HepG2 (cell line): ENCODE measurements around the gene ELOVL6. TPM values are rescaled to one million over a fixed set of nuclear protein-coding genes. Genes with fewer than 3 reads are reported as not detected.
"Not testable (repeated sequence)": the region's sequence is repeated elsewhere in the genome, so short reads cannot be mapped to it uniquely, and the experiment has no call there.

Source experiments
- ATAC-seq: fragments of 200-7000 bp; cut with Tn5 transposase; 3 replicates; pipeline ENCODE4 v1.9.1; 2020; ENCODE audit warnings: mild to moderate bottlenecking, moderate library complexity
- BruUV-seq: library from RNA; stranded (reverse); fragments of 400-500 nt; replicated peaks from 2 replicates; lab custom pipeline; 2021; lab: Mats Ljungman, UMichigan
- CTCF ChIA-PET: fragments of 300-600 bp; formaldehyde crosslinking; extraction: SDS; loops from one replicate; lab custom pipeline; 2021; ENCODE audit warnings: low total read pairs, inconsistent platforms, low intra/inter-chr PET ratio; lab: Yijun Ruan, JAX
- POLR2A ChIA-PET: fragments of 350-600 bp; sonication (Branson Sonifier 250); formaldehyde crosslinking; loops from one replicate; lab custom pipeline; 2020; ENCODE audit warnings: antibody characterized with exemption, inconsistent platforms; lab: Yijun Ruan, JAX
- DNase-seq: peaks from one replicate; pipeline ENCODE4 v3.0.0-alpha.2; 2015; ENCODE audit warnings: low spot score
- FAIRE-seq: peaks from 3 replicates; lab custom pipeline; 2011; peaks lifted over from hg19 to GRCh38; lab: Jason Lieb, UNC
- H2AFZ ChIP-seq: one replicate; pipeline ENCODE4 v1.6.1; 2011; ENCODE audit warnings: low read length, inconsistent platforms
- H3K27ac ChIP-seq: fragments of 300-600 bp; 3 replicates; pipeline ENCODE4 v1.8.0; 2011; ENCODE audit warnings: mixed run types, mild to moderate bottlenecking, mixed read lengths, low read length, inconsistent platforms; ENCODE audit not compliant: insufficient read depth; ENCODE audit errors: extremely low read length
- H3K27me3 ChIP-seq, 2 experiments: fragments of 200-600 bp in 1 of 2; 2 replicates in 1 of 2; 3 replicates in 1 of 2; pipeline versions ENCODE4 v1.6.0 to v1.8.0; 2011; ENCODE audit warnings: low read length in 2 of 2, mild to moderate bottlenecking in 2 of 2, moderate library complexity in 2 of 2, inconsistent platforms in 1 of 2; ENCODE audit not compliant: insufficient read depth in 2 of 2, control insufficient read depth in 1 of 2
- H3K36me3 ChIP-seq, 2 experiments: fragments of 200-600 bp in 1 of 2; replicated peaks in 1 of 2; 2 replicates in 1 of 2; 3 replicates in 1 of 2; pipeline versions ENCODE4 v1.5.1 to v1.8.0; 2011; ENCODE audit warnings: low read length in 2 of 2, inconsistent platforms in 1 of 2; ENCODE audit not compliant: insufficient read depth in 2 of 2, control insufficient read depth in 1 of 2
- H3K4me1 ChIP-seq: 2 replicates; pipeline ENCODE4 v1.5.1; 2012; ENCODE audit warnings: low read length, inconsistent platforms; ENCODE audit not compliant: insufficient read depth
- H3K4me2 ChIP-seq: 2 replicates; pipeline ENCODE4 v1.6.0; 2011; ENCODE audit warnings: low read depth, low read length, inconsistent platforms
- H3K4me3 ChIP-seq, 3 experiments: fragments of 200-600 bp in 1 of 3; sonication (generic), shearing (Covaris generic) in 1 of 3; replicated peaks in 1 of 3; 2 replicates each; pipeline ENCODE4 v1.5.1; 2011 to 2016; ENCODE audit warnings: low read length in 3 of 3, inconsistent platforms in 2 of 3, low read depth in 2 of 3, mild to moderate bottlenecking in 2 of 3, control low read depth in 1 of 3, mixed read lengths in 1 of 3; ENCODE audit not compliant: insufficient read depth in 1 of 3
- H3K79me2 ChIP-seq: one replicate; pipeline ENCODE4 v1.6.1; 2011; ENCODE audit warnings: low read length, inconsistent platforms; ENCODE audit not compliant: insufficient read depth
- H3K9ac ChIP-seq: 2 replicates; pipeline ENCODE4 v1.6.0; 2011; ENCODE audit warnings: mild to moderate bottlenecking, low read depth, low read length, inconsistent platforms; ENCODE audit not compliant: insufficient read depth
- H3K9me3 ChIP-seq: 2 replicates; pipeline ENCODE4 v1.5.1; 2012; ENCODE audit warnings: mild to moderate bottlenecking, low read length
- H4K20me1 ChIP-seq: 2 replicates; pipeline ENCODE4 v1.6.0; 2011; ENCODE audit warnings: inconsistent platforms, mild to moderate bottlenecking, low read length, moderate library complexity; ENCODE audit not compliant: insufficient read depth
- DNMT1 ChIP-seq: sonication (generic); formaldehyde crosslinking; IDR thresholded peaks from 2 replicates; pipeline ENCODE4 v1.5.1; 2020; ENCODE audit warnings: mild to moderate bottlenecking, missing genetic modification reagents
- KDM6A ChIP-seq: IDR thresholded peaks from 2 replicates; pipeline ENCODE4 v1.6.1; 2016; ENCODE audit warnings: low read depth
- KLF16 ChIP-seq, 2 experiments: sonication (generic) in 1 of 2; formaldehyde crosslinking in 1 of 2; IDR thresholded peaks; 2 replicates each; pipeline versions ENCODE4 v1.6.1 to v1.8.0; 2016 to 2023; ENCODE audit warnings: missing genetic modification reagents in 2 of 2, missing compliant biosample characterization in 1 of 2
- SP2 ChIP-seq: sonication (generic); formaldehyde crosslinking; IDR thresholded peaks from 2 replicates; pipeline ENCODE4 v1.5.1; 2020; ENCODE audit warnings: mild to moderate bottlenecking, missing genetic modification reagents
- ZBTB4 ChIP-seq: sonication (generic); formaldehyde crosslinking; IDR thresholded peaks from 2 replicates; pipeline ENCODE4 v1.4.0; 2020; ENCODE audit warnings: missing genetic modification reagents, mild to moderate bottlenecking, borderline replicate concordance
- ZFX ChIP-seq: sonication (generic); formaldehyde crosslinking; IDR thresholded peaks from 2 replicates; pipeline ENCODE4 v1.4.0; 2020; ENCODE audit warnings: mild to moderate bottlenecking, low read depth, missing genetic modification reagents, moderate library complexity
- ZMYM4 ChIP-seq: sonication (generic); formaldehyde crosslinking; IDR thresholded peaks from 2 replicates; pipeline ENCODE4 v1.8.1; 2023; ENCODE audit warnings: mild to moderate bottlenecking, missing genetic modification reagents
- ZNF326 ChIP-seq: sonication (generic); formaldehyde crosslinking; IDR thresholded peaks from 2 replicates; pipeline ENCODE4 v1.4.0; 2020; ENCODE audit warnings: missing genetic modification reagents, borderline replicate concordance
- ZNF484 ChIP-seq: sonication (generic); formaldehyde crosslinking; IDR thresholded peaks from 2 replicates; pipeline ENCODE4 v1.5.1; 2020; ENCODE audit warnings: mild to moderate bottlenecking, low read depth, missing genetic modification reagents, borderline replicate concordance
- ZSCAN9 ChIP-seq: IDR thresholded peaks from 2 replicates; pipeline ENCODE4 v1.6.1; 2016; ENCODE audit warnings: borderline replicate concordance
- WGBS: methylation state at CpG from one replicate; pipeline ENCODE4 v1.1.6; 2017; ENCODE audit warnings: low lambda C conversion rate; 5-methylcytosine and 5-hydroxymethylcytosine counted together
- in situ Hi-C: cut with HindIII; loops from 2 replicates; pipeline ENCODE4 v1.10.0; 2017; ENCODE audit warnings: low pct_unique_long_range_greater_than_20kb; ENCODE audit not compliant: extremely low pct_ligation_motif_present
- intact Hi-C: fragments of 100-400 bp; cut with micrococcal nuclease; formaldehyde crosslinking; loops from one replicate; pipeline ENCODE4 v1.10.0; 2022; ENCODE audit not compliant: unreplicated experiment
- polyA plus RNA-seq, 8 experiments: library from polyadenylated mRNA; depleted of rRNA in 3 of 8; stranded (reverse) in 7 of 8; unstranded in 1 of 8; fragments of >200 nt; fragmentation: Illumina TruSeq in 4 of 8; extraction: Trizol in 4 of 8; gene quantifications; 2 replicates each; pipeline versions ENCODE4 v1.2.1 to v1.2.3, GENCODE V29; 2011 to 2016; ENCODE audit warnings: low read depth in 4 of 8, missing spikeins in 1 of 8, mixed read lengths in 1 of 8; ENCODE audit not compliant: insufficient read depth in 1 of 8
- total RNA-seq, 5 experiments: library from RNA; depleted of rRNA; stranded (reverse); fragments of >200 nt; fragmentation: Illumina TruSeq; extraction: Trizol; gene quantifications; 2 replicates each; pipeline ENCODE4 v1.2.3, GENCODE V29; 2016; ENCODE audit warnings: low read depth in 1 of 5
- TF ChIP-seq, protein P1 (sequence below): sonication (generic); formaldehyde crosslinking; IDR thresholded peaks from 2 replicates; pipeline ENCODE4 v1.4.0; 2020; ENCODE audit warnings: mild to moderate bottlenecking, missing genetic modification reagents

Gene ELOVL6
- total and polyA plus RNA-seq, 2 of the 13 experiments (the other 11 are each of a cell fraction or from before 2014, with no cell fraction given), result 14.1 to 23.2 TPM

DNA sequence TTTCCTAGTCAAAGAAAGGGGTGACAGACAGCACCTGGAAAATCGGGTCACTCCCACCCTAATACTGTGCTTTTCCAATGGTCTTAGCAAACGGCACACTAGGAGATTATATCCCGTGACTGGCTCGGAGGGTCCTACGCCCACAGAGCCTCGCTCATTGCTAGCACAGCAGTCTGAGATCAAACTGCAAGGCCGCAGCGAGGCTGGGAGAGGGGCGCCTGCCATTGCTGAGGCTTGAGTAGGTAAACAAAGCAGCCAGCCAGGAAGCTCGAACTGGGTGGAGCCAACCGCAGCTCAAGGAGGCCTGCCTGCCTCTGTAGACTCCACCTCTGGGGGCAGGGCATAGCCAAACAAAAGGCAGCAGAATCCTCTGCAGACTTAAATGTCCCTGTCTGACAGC lies 121.6 kb downstream of the ELOVL6 start:
- in situ Hi-C loops, H3K9ac ChIP-seq, CTCF ChIA-PET, H3K36me3 ChIP-seq, intact Hi-C loops, H3K27me3 ChIP-seq, H2AFZ ChIP-seq, DNase-seq, FAIRE-seq, ATAC-seq, H3K4me1 ChIP-seq, H3K79me2 ChIP-seq, BruUV-seq, H3K27ac ChIP-seq, POLR2A ChIA-PET, H3K9me3 ChIP-seq, H3K4me2 ChIP-seq, H3K4me3 ChIP-seq, H4K20me1 ChIP-seq: not testable (repeated sequence)
- WGBS, result 83% methylated on average over 5 of the region's 11 CpGs
- peak; percentile 54; the same call in 1 of the 2 replicates for TF ChIP-seq ZMYM4 (CRISPR knock-in tag)

GRCh38 chr4:110075891-110076290 lies 122.5 kb downstream of the ELOVL6 start:
- CTCF ChIA-PET, result no interaction called here
- BruUV-seq, result no TSS peak
- in situ Hi-C loops, result no loop called here
- TF ChIP-seq SP2 (CRISPR knock-in tag), result no peak
- no peak for TF ChIP-seq ZFX
- no peak for TF ChIP-seq ZBTB4 (CRISPR knock-in tag)
- no peak for TF ChIP-seq DNMT1 (CRISPR knock-in tag)
- TF ChIP-seq, protein P1, sequence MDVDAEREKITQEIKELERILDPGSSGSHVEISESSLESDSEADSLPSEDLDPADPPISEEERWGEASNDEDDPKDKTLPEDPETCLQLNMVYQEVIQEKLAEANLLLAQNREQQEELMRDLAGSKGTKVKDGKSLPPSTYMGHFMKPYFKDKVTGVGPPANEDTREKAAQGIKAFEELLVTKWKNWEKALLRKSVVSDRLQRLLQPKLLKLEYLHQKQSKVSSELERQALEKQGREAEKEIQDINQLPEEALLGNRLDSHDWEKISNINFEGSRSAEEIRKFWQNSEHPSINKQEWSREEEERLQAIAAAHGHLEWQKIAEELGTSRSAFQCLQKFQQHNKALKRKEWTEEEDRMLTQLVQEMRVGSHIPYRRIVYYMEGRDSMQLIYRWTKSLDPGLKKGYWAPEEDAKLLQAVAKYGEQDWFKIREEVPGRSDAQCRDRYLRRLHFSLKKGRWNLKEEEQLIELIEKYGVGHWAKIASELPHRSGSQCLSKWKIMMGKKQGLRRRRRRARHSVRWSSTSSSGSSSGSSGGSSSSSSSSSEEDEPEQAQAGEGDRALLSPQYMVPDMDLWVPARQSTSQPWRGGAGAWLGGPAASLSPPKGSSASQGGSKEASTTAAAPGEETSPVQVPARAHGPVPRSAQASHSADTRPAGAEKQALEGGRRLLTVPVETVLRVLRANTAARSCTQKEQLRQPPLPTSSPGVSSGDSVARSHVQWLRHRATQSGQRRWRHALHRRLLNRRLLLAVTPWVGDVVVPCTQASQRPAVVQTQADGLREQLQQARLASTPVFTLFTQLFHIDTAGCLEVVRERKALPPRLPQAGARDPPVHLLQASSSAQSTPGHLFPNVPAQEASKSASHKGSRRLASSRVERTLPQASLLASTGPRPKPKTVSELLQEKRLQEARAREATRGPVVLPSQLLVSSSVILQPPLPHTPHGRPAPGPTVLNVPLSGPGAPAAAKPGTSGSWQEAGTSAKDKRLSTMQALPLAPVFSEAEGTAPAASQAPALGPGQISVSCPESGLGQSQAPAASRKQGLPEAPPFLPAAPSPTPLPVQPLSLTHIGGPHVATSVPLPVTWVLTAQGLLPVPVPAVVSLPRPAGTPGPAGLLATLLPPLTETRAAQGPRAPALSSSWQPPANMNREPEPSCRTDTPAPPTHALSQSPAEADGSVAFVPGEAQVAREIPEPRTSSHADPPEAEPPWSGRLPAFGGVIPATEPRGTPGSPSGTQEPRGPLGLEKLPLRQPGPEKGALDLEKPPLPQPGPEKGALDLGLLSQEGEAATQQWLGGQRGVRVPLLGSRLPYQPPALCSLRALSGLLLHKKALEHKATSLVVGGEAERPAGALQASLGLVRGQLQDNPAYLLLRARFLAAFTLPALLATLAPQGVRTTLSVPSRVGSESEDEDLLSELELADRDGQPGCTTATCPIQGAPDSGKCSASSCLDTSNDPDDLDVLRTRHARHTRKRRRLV (CRISPR knock-in tag), result no peak
- TF ChIP-seq ZSCAN9 (CRISPR knock-in tag), result no peak
- no peak for TF ChIP-seq ZNF326 (CRISPR knock-in tag)
- TF ChIP-seq KLF16 (CRISPR knock-in tag; IDR thresholded peaks at IDR 0.05), result no peak
- TF ChIP-seq ZNF484 (CRISPR knock-in tag), result no peak
- no peak for TF ChIP-seq KDM6A (CRISPR knock-in tag)

More at GRCh38 chr4:110075891-110076290, 122.5 kb downstream of the ELOVL6 start:
- Histone ChIP-seq H3K27ac (no peak overlapping the region), H3K4me2 (no peak overlapping the region), H3K9me3 (no peaks in the 10 kb centered on the region), H3K9ac (no peak overlapping the region), H4K20me1 (0 out of 2 replicates have a peak, but pooled peaks cover 3% of the 10 kb centered on the region), H3K79me2 (no peaks in the 10 kb centered on the region), H3K4me1 (no peaks in the 10 kb centered on the region), H3K4me3 (no peak overlapping the region), H3K36me3 (peaks cover 1 to 3% of the 10 kb centered on the region in 2 experiments; a peak in 1 of 5 replicates), H3K27me3 (no peaks in the 10 kb centered on the region), H2AFZ (no peak overlapping the region)
- no peak for ATAC-seq
- POLR2A ChIA-PET, result no interaction called here
- WGBS, result 100% methylated on average over 1 of the region's 1 CpG
- FAIRE-seq, result no peak
- intact Hi-C loops, result no loop called here
- DNase-seq, result no peak
